Endothelial cell (in vitro differentiated cells): ENCODE results near the gene PI4KB. TPM values are rescaled to one million over a fixed set of nuclear protein-coding genes. Genes with fewer than 3 reads are reported as not detected.

Experiments used
- DNase-seq: peaks from one replicate; pipeline ENCODE4 v3.0.0; 2021; ENCODE audit warnings: low spot score
- H3K27ac Mint-ChIP-seq: one replicate; pipeline ENCODE4 v1.8.0; 2021; ENCODE audit warnings: mixed read lengths, inconsistent platforms; ENCODE audit not compliant: unreplicated experiment
- H3K27me3 Mint-ChIP-seq: one replicate; pipeline ENCODE4 v1.8.0; 2021; ENCODE audit warnings: mild to moderate bottlenecking, moderate library complexity, mixed read lengths, inconsistent platforms; ENCODE audit not compliant: unreplicated experiment
- H3K36me3 Mint-ChIP-seq: one replicate; pipeline ENCODE4 v1.8.0; 2021; ENCODE audit warnings: mild to moderate bottlenecking, low read depth, mixed read lengths, inconsistent platforms; ENCODE audit not compliant: unreplicated experiment
- H3K4me1 Mint-ChIP-seq: one replicate; pipeline ENCODE4 v1.8.0; 2021; ENCODE audit warnings: mild to moderate bottlenecking, mixed read lengths, inconsistent platforms; ENCODE audit not compliant: unreplicated experiment
- H3K4me3 Mint-ChIP-seq: one replicate; pipeline ENCODE4 v1.8.0; 2021; ENCODE audit warnings: mild to moderate bottlenecking, mixed read lengths, inconsistent platforms; ENCODE audit not compliant: unreplicated experiment
- H3K9me3 Mint-ChIP-seq: one replicate; pipeline ENCODE4 v1.8.0; 2021; ENCODE audit warnings: mixed read lengths, inconsistent platforms; ENCODE audit not compliant: unreplicated experiment
- total RNA-seq: library from RNA; stranded (reverse); fragmentation: NEBNext Ultra II Directional; extraction: Animal tissue kit (Norgen Biotek cat#: 25700); gene quantifications from one replicate; pipeline ENCODE4 v1.2.1, GENCODE V29; 2021; ENCODE audit not compliant: unreplicated experiment
- TF ChIP-seq, protein P1 (sequence below): fragments of 200-600 bp; sonication (generic); IDR thresholded peaks from one replicate; pipeline ENCODE4 v1.5.0; 2021; ENCODE audit warnings: antibody characterized with exemption; ENCODE audit not compliant: unreplicated experiment

Gene PI4KB
- total RNA-seq, 1 donor from 2014 or later: 50.3 TPM

DNA sequence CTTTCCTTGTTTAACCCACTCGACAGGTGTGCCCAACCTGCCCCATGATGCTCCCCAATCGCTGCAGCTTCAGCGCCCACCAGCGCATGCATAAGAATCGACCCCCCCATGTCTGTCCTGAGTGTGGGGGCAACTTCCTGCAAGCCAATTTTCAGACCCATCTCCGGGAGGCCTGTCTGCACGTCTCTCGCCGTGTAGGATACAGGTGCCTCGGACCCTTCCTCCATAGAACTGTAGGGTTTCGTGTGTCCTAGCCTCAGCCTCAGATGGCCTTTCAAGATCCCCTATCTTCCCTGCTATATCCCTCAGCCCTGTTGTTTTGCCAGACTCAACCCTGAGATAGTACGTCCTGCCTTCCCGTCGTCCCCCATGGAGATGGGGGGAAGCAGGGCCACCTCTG is 38.7 kb downstream of the PI4KB start:
- H3K4me1 Mint-ChIP-seq: peaks cover 11% of the 10 kb centered on the region
- H3K27me3 Mint-ChIP-seq: peaks cover 17% of the 10 kb centered on the region
- H3K9me3 Mint-ChIP-seq: no peaks in the 10 kb centered on the region
- H3K27ac Mint-ChIP-seq: peak overlapping the region; percentile 40
- H3K4me3 Mint-ChIP-seq: peak overlapping the region; percentile 70
- TF ChIP-seq, protein P1, sequence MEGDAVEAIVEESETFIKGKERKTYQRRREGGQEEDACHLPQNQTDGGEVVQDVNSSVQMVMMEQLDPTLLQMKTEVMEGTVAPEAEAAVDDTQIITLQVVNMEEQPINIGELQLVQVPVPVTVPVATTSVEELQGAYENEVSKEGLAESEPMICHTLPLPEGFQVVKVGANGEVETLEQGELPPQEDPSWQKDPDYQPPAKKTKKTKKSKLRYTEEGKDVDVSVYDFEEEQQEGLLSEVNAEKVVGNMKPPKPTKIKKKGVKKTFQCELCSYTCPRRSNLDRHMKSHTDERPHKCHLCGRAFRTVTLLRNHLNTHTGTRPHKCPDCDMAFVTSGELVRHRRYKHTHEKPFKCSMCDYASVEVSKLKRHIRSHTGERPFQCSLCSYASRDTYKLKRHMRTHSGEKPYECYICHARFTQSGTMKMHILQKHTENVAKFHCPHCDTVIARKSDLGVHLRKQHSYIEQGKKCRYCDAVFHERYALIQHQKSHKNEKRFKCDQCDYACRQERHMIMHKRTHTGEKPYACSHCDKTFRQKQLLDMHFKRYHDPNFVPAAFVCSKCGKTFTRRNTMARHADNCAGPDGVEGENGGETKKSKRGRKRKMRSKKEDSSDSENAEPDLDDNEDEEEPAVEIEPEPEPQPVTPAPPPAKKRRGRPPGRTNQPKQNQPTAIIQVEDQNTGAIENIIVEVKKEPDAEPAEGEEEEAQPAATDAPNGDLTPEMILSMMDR: no peak
- peaks cover 23% of the 10 kb centered on the region for H3K36me3 Mint-ChIP-seq
- DNase-seq: no peak

DNA sequence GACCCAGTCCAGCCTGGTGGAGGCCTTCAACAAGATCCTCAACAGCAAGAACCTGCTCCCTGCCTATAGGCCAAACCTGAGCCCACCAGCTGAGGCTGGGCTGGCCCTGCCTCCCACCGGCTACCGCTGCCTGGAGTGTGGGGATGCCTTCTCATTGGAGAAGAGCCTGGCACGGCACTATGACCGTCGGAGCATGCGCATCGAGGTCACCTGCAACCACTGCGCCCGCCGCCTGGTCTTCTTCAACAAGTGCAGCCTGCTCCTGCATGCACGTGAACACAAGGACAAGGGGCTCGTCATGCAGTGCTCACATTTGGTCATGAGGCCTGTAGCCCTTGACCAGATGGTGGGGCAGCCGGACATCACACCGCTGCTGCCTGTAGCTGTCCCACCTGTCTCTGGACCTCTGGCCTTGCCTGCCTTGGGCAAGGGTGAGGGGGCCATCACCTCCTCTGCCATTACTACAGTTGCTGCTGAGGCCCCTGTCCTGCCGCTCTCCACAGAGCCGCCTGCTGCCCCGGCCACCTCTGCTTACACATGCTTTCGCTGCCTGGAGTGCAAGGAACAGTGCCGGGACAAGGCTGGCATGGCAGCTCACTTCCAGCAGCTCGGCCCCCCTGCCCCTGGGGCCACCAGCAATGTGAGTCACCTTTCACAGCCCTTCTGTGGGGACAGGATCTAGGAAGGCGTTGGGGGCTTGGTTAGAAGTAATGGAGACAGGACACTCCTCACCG is 39.3 kb downstream of the PI4KB start:
- TF ChIP-seq, protein P1: no peak
- H3K4me1 Mint-ChIP-seq: peaks cover 13% of the 10 kb centered on the region
- peaks cover 23% of the 10 kb centered on the region for H3K36me3 Mint-ChIP-seq
- peaks cover 17% of the 10 kb centered on the region for H3K27me3 Mint-ChIP-seq
- no peak overlapping the region for H3K27ac Mint-ChIP-seq
- DNase-seq: no peak
- H3K4me3 Mint-ChIP-seq: no peak overlapping the region
- H3K9me3 Mint-ChIP-seq: no peaks in the 10 kb centered on the region

DNA sequence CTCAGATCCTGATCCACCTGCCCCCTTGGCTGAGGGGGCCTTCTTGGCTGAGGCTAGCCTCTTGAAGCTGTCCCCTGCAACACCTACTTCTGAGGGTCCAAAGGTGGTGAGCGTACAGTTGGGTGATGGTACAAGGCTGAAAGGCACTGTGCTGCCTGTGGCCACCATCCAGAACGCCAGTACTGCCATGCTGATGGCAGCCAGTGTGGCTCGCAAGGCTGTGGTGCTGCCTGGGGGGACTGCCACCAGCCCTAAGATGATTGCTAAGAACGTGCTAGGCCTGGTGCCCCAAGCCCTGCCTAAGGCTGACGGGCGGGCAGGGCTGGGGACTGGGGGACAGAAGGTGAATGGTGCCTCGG is 39.9 kb downstream of the PI4KB start:
- peaks cover 15% of the 10 kb centered on the region for H3K27me3 Mint-ChIP-seq
- TF ChIP-seq, protein P1: no peak
- H3K4me3 Mint-ChIP-seq: no peak overlapping the region
- DNase-seq: no peak
- H3K4me1 Mint-ChIP-seq: peaks cover 13% of the 10 kb centered on the region
- H3K36me3 Mint-ChIP-seq: peaks cover 23% of the 10 kb centered on the region
- no peaks in the 10 kb centered on the region for H3K9me3 Mint-ChIP-seq
- no peak overlapping the region for H3K27ac Mint-ChIP-seq

DNA sequence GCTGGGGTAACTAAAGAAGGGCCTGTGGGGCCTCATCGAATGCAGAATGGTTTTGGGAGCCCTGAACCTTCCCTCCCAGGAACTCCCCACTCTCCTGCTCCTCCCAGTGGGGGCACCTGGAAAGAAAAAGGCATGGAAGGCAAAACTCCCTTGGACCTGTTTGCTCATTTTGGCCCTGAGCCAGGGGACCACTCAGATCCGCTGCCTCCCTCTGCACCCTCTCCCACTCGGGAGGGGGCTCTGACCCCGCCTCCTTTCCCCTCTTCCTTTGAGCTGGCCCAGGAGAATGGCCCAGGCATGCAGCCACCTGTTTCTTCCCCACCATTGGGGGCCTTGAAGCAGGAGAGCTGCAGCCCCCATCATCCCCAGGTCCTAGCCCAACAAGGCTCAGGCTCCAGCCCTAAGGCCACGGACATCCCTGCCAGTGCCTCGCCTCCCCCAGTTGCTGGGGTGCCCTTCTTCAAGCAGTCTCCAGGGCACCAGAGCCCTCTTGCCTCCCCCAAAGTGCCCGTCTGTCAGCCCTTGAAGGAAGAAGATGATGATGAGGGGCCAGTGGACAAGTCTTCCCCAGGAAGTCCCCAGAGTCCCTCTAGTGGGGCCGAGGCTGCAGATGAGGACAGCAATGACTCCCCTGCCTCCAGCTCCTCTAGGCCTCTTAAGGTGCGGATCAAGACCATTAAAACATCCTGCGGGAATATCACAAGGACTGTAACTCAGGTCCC is 40.4 kb downstream of the PI4KB start:
- H3K36me3 Mint-ChIP-seq: peaks cover 23% of the 10 kb centered on the region
- no peaks in the 10 kb centered on the region for H3K9me3 Mint-ChIP-seq
- TF ChIP-seq, protein P1: no peak
- peaks cover 16% of the 10 kb centered on the region for H3K4me1 Mint-ChIP-seq
- peaks cover 17% of the 10 kb centered on the region for H3K27me3 Mint-ChIP-seq
- H3K4me3 Mint-ChIP-seq: no peak overlapping the region
- H3K27ac Mint-ChIP-seq: no peak overlapping the region
- DNase-seq: no peak

DNA sequence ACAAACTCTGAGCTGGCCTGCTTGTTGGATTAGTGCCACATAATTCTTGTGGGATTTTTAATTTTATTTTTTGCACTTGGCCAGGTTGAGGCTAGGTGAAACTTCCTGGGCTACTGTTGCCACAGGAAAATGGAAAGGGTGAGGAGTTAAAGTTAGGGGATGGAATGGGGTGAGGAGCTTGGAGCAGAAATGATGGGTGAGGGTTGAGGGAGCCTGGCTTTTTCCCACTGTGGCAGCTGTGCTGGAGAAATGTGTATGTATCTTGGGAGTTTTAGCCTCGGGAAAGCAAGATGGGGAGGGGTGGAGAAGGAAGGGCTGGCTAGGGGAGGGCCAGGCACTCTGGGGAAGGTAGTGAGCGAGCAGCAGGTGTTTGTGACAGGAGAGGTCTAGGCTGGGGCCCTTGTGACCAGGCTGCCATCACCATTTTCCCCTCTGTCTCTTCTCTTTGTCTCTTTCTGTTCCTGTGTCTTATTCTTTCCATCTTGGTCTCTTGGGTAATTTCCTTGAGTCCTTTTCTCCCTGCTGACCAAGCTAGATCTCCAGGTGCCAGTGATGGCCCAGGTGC is 43.1 kb downstream of the PI4KB start:
- Mint-ChIP-seq H3K4me1 (peaks cover 17% of the 10 kb centered on the region), H3K36me3 (peaks cover 23% of the 10 kb centered on the region), H3K27me3 (peaks cover 22% of the 10 kb centered on the region), H3K27ac (peak overlapping the region; percentile 48), H3K4me3 (peak overlapping the region; percentile 70), H3K9me3 (no peaks in the 10 kb centered on the region)
- TF ChIP-seq, protein P1: no peak
- no peak for DNase-seq
